Measurements from ENCODE around the gene GOLGB1.
"Not testable (repeated sequence)": the region's sequence is repeated elsewhere in the genome, so short reads cannot be mapped to it uniquely, and the experiment has no call there.

Gene GOLGB1

DNA sequence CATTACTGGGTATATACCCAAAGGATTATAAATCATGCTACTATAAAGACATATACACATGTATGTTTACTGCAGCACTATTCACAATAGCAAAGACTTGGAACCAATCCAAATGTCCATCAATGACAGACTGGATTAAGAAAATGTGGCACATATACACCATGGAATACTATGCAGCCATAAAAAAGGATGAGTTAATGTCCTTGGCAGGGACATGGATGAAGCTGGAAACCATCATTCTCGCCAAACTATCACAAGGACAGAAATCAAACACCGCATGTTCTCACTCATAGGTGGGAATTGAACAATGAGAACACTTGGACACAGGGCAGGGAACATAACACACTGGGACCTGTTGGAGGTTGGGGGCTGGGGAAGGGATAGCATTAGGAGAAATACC is 6.4 kb downstream of the GOLGB1 start:
- H3K9ac ChIP-seq (ENCODE audit: low read length), result not testable (repeated sequence)
- WGBS (ENCODE audit: extremely low coverage, insufficient coverage, insufficient read length), result no CpG with 5 or more reads among the region's 2 CpGs

DNA sequence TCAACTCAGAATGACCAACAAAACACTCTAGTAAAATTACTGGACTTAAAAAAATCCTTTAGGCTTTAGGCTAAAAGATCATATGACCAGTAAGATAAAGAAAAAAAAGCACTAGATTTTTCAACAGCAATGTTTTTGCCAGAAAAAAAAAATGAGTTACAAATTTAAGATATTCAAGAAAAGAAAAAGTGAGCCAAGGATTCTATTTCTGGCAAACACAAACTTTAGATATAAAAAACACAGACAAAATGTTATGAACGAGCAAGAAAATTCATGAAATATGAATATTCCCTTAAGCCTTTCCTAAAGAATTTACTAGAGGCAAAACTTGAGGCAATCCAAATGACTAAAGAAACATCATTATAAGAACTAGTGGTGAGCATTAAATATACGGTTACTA is 8.6 kb downstream of the GOLGB1 start:
- Histone ChIP-seq H3K4me1 (ENCODE audit: control insufficient read depth in 1 of 2, insufficient read depth in 2 of 2, low read length in 2 of 2) (no peaks in the 10 kb centered on the region), H3K9ac (ENCODE audit: low read length) (no peak overlapping the region), H4K12ac (ENCODE audit: low read depth, low read length) (no peak overlapping the region), H3K27me3 (ENCODE audit: insufficient read depth, low read length) (no peaks in the 10 kb centered on the region), H3K4ac (ENCODE audit: low read depth, low read length) (no peak overlapping the region), H4K8ac (ENCODE audit: low read depth, low read length) (no peak overlapping the region), H2BK12ac (ENCODE audit: low read length) (no peak overlapping the region), H2BK120ac (ENCODE audit: insufficient read depth, low read length, poor library complexity) (no peak overlapping the region), H2AK5ac (ENCODE audit: low read length) (no peak overlapping the region), H3K27ac (ENCODE audit: low read depth, low read length) (no peak overlapping the region), H3K79me1 (ENCODE audit: low read length) (no peaks in the 10 kb centered on the region), H3K23ac (ENCODE audit: low read length) (no peak overlapping the region), H3K4me2 (ENCODE audit: low read length) (no peak overlapping the region), H3K36me3 (ENCODE audit: control insufficient read depth in 1 of 2, insufficient read depth in 2 of 2, low read length in 2 of 2) (peaks cover 0 to 2% of the 10 kb centered on the region in 2 experiments), H3K4me3 (ENCODE audit: low read depth, low read length) (no peak overlapping the region), H2BK5ac (ENCODE audit: low read depth, low read length, poor library complexity) (no peak overlapping the region), H3K79me2 (ENCODE audit: control insufficient read depth, insufficient read depth, low read length, poor library complexity) (peaks cover 3% of the 10 kb centered on the region), H3K9me3 (ENCODE audit: insufficient read depth, low read depth, low read length) (no peaks in the 10 kb centered on the region), H2AFZ (ENCODE audit: insufficient read depth, low read length, poor library complexity) (no peak overlapping the region), H3K18ac (ENCODE audit: low read length) (no peak overlapping the region), H3K14ac (ENCODE audit: low read length) (no peak overlapping the region), H4K91ac (ENCODE audit: low read depth, low read length) (no peak overlapping the region)
- no CpG with 5 or more reads among the region's 2 CpGs for WGBS (ENCODE audit: extremely low coverage, insufficient coverage, insufficient read length)
- DNase-seq, result no peak

More for the DNA sequence above, 6.4 kb downstream of the GOLGB1 start:
- H3K4ac ChIP-seq (ENCODE audit: low read depth, low read length), result peak overlapping the region; percentile 69
- H2BK12ac ChIP-seq (ENCODE audit: low read length); H3K4me3 ChIP-seq (ENCODE audit: low read depth, low read length); H3K79me2 ChIP-seq (ENCODE audit: control insufficient read depth, insufficient read depth, low read length, poor library complexity); H3K27ac ChIP-seq (ENCODE audit: low read depth, low read length); H3K36me3 ChIP-seq (ENCODE audit: control insufficient read depth in 1 of 2, insufficient read depth in 2 of 2, low read length in 2 of 2); H3K23ac ChIP-seq (ENCODE audit: low read length); H3K4me1 ChIP-seq (ENCODE audit: control insufficient read depth in 1 of 2, insufficient read depth in 2 of 2, low read length in 2 of 2); DNase-seq; H2AFZ ChIP-seq (ENCODE audit: insufficient read depth, low read length, poor library complexity); H2BK5ac ChIP-seq (ENCODE audit: low read depth, low read length, poor library complexity); H4K91ac ChIP-seq (ENCODE audit: low read depth, low read length); H2BK120ac ChIP-seq (ENCODE audit: insufficient read depth, low read length, poor library complexity); H3K27me3 ChIP-seq (ENCODE audit: insufficient read depth, low read length); H3K9me3 ChIP-seq (ENCODE audit: insufficient read depth, low read depth, low read length); H3K18ac ChIP-seq (ENCODE audit: low read length); H4K12ac ChIP-seq (ENCODE audit: low read depth, low read length); H4K8ac ChIP-seq (ENCODE audit: low read depth, low read length); H3K14ac ChIP-seq (ENCODE audit: low read length); H3K79me1 ChIP-seq (ENCODE audit: low read length); H3K4me2 ChIP-seq (ENCODE audit: low read length); H2AK5ac ChIP-seq (ENCODE audit: low read length): not testable (repeated sequence)

DNA sequence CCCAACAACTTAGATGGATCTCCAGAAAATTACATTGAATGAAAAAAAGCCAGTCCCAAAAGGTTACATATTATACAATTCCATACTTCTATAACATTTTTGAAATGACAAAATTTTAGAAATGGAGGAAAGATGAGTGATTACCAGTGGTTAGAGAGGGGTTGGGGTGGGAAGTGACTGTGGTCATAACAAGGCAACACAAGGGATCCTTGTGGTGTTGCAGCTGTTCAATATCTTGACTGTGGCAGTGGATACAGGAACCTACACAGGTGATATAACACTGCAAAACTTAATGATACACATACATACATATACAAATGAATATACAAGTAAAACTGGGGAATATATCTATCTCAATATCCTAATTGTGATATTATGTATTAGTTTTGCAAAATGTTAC is 9.6 kb downstream of the GOLGB1 start:
- DNase-seq, result no peak
- Histone ChIP-seq H3K18ac (ENCODE audit: low read length) (no peak overlapping the region), H3K23ac (ENCODE audit: low read length) (no peak overlapping the region), H3K4me1 (ENCODE audit: control insufficient read depth in 1 of 2, insufficient read depth in 2 of 2, low read length in 2 of 2) (no peaks in the 10 kb centered on the region), H3K4me3 (ENCODE audit: low read depth, low read length) (no peak overlapping the region), H3K27ac (ENCODE audit: low read depth, low read length) (no peak overlapping the region), H4K91ac (ENCODE audit: low read depth, low read length) (no peak overlapping the region), H3K36me3 (ENCODE audit: control insufficient read depth in 1 of 2, insufficient read depth in 2 of 2, low read length in 2 of 2) (peaks cover 0 to 2% of the 10 kb centered on the region in 2 experiments), H3K9ac (ENCODE audit: low read length) (no peak overlapping the region), H3K9me3 (ENCODE audit: insufficient read depth, low read depth, low read length) (no peaks in the 10 kb centered on the region), H4K8ac (ENCODE audit: low read depth, low read length) (no peak overlapping the region), H2BK5ac (ENCODE audit: low read depth, low read length, poor library complexity) (no peak overlapping the region), H2AFZ (ENCODE audit: insufficient read depth, low read length, poor library complexity) (no peak overlapping the region), H4K12ac (ENCODE audit: low read depth, low read length) (no peak overlapping the region), H3K14ac (ENCODE audit: low read length) (no peak overlapping the region), H3K4ac (ENCODE audit: low read depth, low read length) (peak overlapping the region; percentile 12), H3K79me1 (ENCODE audit: low read length) (no peaks in the 10 kb centered on the region), H3K4me2 (ENCODE audit: low read length) (no peak overlapping the region), H3K27me3 (ENCODE audit: insufficient read depth, low read length) (no peaks in the 10 kb centered on the region), H2AK5ac (ENCODE audit: low read length) (no peak overlapping the region), H3K79me2 (ENCODE audit: control insufficient read depth, insufficient read depth, low read length, poor library complexity) (peaks cover 2% of the 10 kb centered on the region), H2BK12ac (ENCODE audit: low read length) (no peak overlapping the region), H2BK120ac (ENCODE audit: insufficient read depth, low read length, poor library complexity) (no peak overlapping the region)

DNA sequence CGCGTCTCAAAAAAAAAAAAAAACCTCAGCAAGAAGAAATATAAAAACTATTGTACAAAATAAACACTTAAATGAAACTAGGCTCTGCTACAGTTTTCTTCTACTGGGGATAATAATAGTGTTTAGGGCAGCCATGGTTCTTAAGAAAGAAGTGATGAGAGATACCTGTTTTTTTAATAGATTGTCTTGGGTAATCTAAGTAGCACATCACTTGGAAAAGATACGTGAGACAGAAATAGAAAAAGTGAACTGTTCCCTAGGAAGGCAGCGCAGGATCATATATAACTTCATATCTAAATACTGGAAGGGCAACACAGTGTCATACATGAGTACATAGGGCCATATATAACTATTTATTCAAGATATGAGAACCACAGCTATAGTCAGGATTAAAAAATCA is 11.9 kb downstream of the GOLGB1 start:
- Histone ChIP-seq H4K91ac (ENCODE audit: low read depth, low read length) (no peak overlapping the region), H2AK5ac (ENCODE audit: low read length) (no peak overlapping the region), H4K8ac (ENCODE audit: low read depth, low read length) (no peak overlapping the region), H2BK5ac (ENCODE audit: low read depth, low read length, poor library complexity) (no peak overlapping the region), H3K4me3 (ENCODE audit: low read depth, low read length) (no peak overlapping the region), H3K27me3 (ENCODE audit: insufficient read depth, low read length) (no peaks in the 10 kb centered on the region), H3K79me1 (ENCODE audit: low read length) (no peaks in the 10 kb centered on the region), H3K9me3 (ENCODE audit: insufficient read depth, low read depth, low read length) (no peaks in the 10 kb centered on the region), H3K18ac (ENCODE audit: low read length) (no peak overlapping the region), H3K4ac (ENCODE audit: low read depth, low read length) (no peak overlapping the region), H3K14ac (ENCODE audit: low read length) (no peak overlapping the region), H2BK120ac (ENCODE audit: insufficient read depth, low read length, poor library complexity) (no peak overlapping the region), H2BK12ac (ENCODE audit: low read length) (no peak overlapping the region), H2AFZ (ENCODE audit: insufficient read depth, low read length, poor library complexity) (no peak overlapping the region), H3K27ac (ENCODE audit: low read depth, low read length) (no peak overlapping the region), H4K12ac (ENCODE audit: low read depth, low read length) (no peak overlapping the region), H3K79me2 (ENCODE audit: control insufficient read depth, insufficient read depth, low read length, poor library complexity) (peaks cover 2% of the 10 kb centered on the region), H3K4me2 (ENCODE audit: low read length) (no peak overlapping the region), H3K4me1 (ENCODE audit: control insufficient read depth in 1 of 2, insufficient read depth in 2 of 2, low read length in 2 of 2) (peaks cover 0 to 3% of the 10 kb centered on the region in 2 experiments), H3K23ac (ENCODE audit: low read length) (no peak overlapping the region), H3K9ac (ENCODE audit: low read length) (no peak overlapping the region), H3K36me3 (ENCODE audit: control insufficient read depth in 1 of 2, insufficient read depth in 2 of 2, low read length in 2 of 2) (peaks cover 0 to 2% of the 10 kb centered on the region in 2 experiments)
- DNase-seq, result no peak
- no CpG with 5 or more reads among the region's 4 CpGs for WGBS (ENCODE audit: extremely low coverage, insufficient coverage, insufficient read length)
